Calu3 (cell line): ENCODE measurements around the gene WDR44. TPM values are rescaled to one million over a fixed set of nuclear protein-coding genes. Genes with fewer than 3 reads are reported as not detected.

Experiments used
- BruUV-seq: library from RNA; stranded (reverse); fragments of 400-500 nt; replicated peaks from 2 replicates; lab custom pipeline; 2021; lab: Mats Ljungman, UMichigan
- CTCF ChIA-PET: fragments of 300-600 bp; sonication (Branson Sonifier 250); formaldehyde crosslinking; loops from one replicate; lab custom pipeline; 2022; ENCODE audit warnings: antibody characterized with exemption; lab: Charles Lee
- DNase-seq: peaks from one replicate; pipeline ENCODE4 v3.0.0; 2022
- H3K27ac Mint-ChIP-seq: one replicate; pipeline ENCODE4 v1.8.0; 2022; ENCODE audit warnings: mixed read lengths; ENCODE audit not compliant: unreplicated experiment
- H3K27me3 Mint-ChIP-seq: one replicate; pipeline ENCODE4 v1.8.0; 2022; ENCODE audit warnings: mixed read lengths; ENCODE audit not compliant: unreplicated experiment
- H3K36me3 Mint-ChIP-seq: one replicate; pipeline ENCODE4 v1.8.0; 2022; ENCODE audit warnings: mild to moderate bottlenecking, moderate library complexity, mixed read lengths; ENCODE audit not compliant: insufficient read depth, unreplicated experiment
- H3K4me1 Mint-ChIP-seq: one replicate; pipeline ENCODE4 v1.8.0; 2022; ENCODE audit warnings: mild to moderate bottlenecking, low read depth, mixed read lengths; ENCODE audit not compliant: unreplicated experiment
- H3K4me3 Mint-ChIP-seq: one replicate; pipeline ENCODE4 v1.8.0; 2022; ENCODE audit warnings: mild to moderate bottlenecking, low read depth, moderate library complexity, mixed read lengths; ENCODE audit not compliant: unreplicated experiment
- H3K9me3 Mint-ChIP-seq: one replicate; pipeline ENCODE4 v1.8.0; 2022; ENCODE audit warnings: low read depth, mixed read lengths; ENCODE audit not compliant: unreplicated experiment
- CTCF ChIP-seq: fragments of 200-600 bp; IDR thresholded peaks from one replicate; pipeline ENCODE4 v1.8.0; 2022; ENCODE audit warnings: antibody characterized with exemption; ENCODE audit not compliant: unreplicated experiment
- intact Hi-C: fragments of 100-400 bp; cut with micrococcal nuclease; formaldehyde crosslinking; loops from one replicate; pipeline ENCODE4 v1.10.0; 2022; ENCODE audit not compliant: unreplicated experiment
- total RNA-seq: library from RNA; stranded (reverse); gene quantifications from 2 replicates; pipeline ENCODE4 v1.2.3, GENCODE V29; 2022

WDR44 gene
- total RNA-seq, 1 experiment from 2014 or later, result 15.8 TPM

GRCh38 chrX:118352566-118352965 is 6.7 kb downstream of the WDR44 start:
- Mint-ChIP-seq H3K4me3 (no peak overlapping the region), H3K27ac (no peak overlapping the region), H3K4me1 (peaks cover 35% of the 10 kb centered on the region), H3K36me3 (peaks cover 1% of the 10 kb centered on the region), H3K27me3 (no peaks in the 10 kb centered on the region), H3K9me3 (no peaks in the 10 kb centered on the region)
- intact Hi-C loops, result no loop called here
- DNase-seq, result no peak
- no peak for TF ChIP-seq CTCF
- BruUV-seq, result no TSS peak
- CTCF ChIA-PET, result no interaction called here

- Mint-ChIP-seq H3K4me3 (no peak overlapping the region), H3K9me3 (no peaks in the 10 kb centered on the region), H3K4me1 (peaks cover 35% of the 10 kb centered on the region), H3K27ac (no peak overlapping the region), H3K36me3 (no peaks in the 10 kb centered on the region), H3K27me3 (no peaks in the 10 kb centered on the region)
- intact Hi-C loops, result no loop called here
- no TSS peak for BruUV-seq
- DNase-seq, result no peak
- TF ChIP-seq CTCF, result no peak
- CTCF ChIA-PET, result no interaction called here
Observed at GRCh38 chrX:118353081-118353850, 7.4 kb downstream of the WDR44 start.

- CTCF ChIA-PET, result no interaction called here
- no peak for TF ChIP-seq CTCF
- no peaks in the 10 kb centered on the region for H3K27me3 Mint-ChIP-seq
- DNase-seq, result peak; percentile 11
- intact Hi-C loops, result no loop called here
- BruUV-seq, result no TSS peak
- H3K4me1 Mint-ChIP-seq, result peaks cover 28% of the 10 kb centered on the region
- no peak overlapping the region for H3K27ac Mint-ChIP-seq
- no peaks in the 10 kb centered on the region for H3K9me3 Mint-ChIP-seq
- no peak overlapping the region for H3K4me3 Mint-ChIP-seq
- H3K36me3 Mint-ChIP-seq, result no peaks in the 10 kb centered on the region
Observed at GRCh38 chrX:118355225-118355920, 9.5 kb downstream of the WDR44 start.

- intact Hi-C loops, result no loop called here
- H3K4me3 Mint-ChIP-seq, result no peak overlapping the region
- H3K4me1 Mint-ChIP-seq, result peaks cover 23% of the 10 kb centered on the region
- H3K27me3 Mint-ChIP-seq, result no peaks in the 10 kb centered on the region
- DNase-seq, result no peak
- H3K9me3 Mint-ChIP-seq, result no peaks in the 10 kb centered on the region
- no peaks in the 10 kb centered on the region for H3K36me3 Mint-ChIP-seq
- H3K27ac Mint-ChIP-seq, result no peak overlapping the region
- BruUV-seq, result no TSS peak
- no peak for TF ChIP-seq CTCF
- CTCF ChIA-PET, result no interaction called here
Observed at GRCh38 chrX:118356154-118356701, 10.3 kb downstream of the WDR44 start.
